Inferior parietal cortex (tissue), 1 donor: ENCODE measurements around the gene DNASE2.
"Not testable (repeated sequence)": the region's sequence is repeated elsewhere in the genome, so short reads cannot be mapped to it uniquely, and the experiment has no call there.

ENCODE experiments used
- DNase-seq: peaks from one replicate; pipeline ENCODE4 v3.0.0-alpha.2; 2016; ENCODE audit errors: extremely low spot score

Gene DNASE2, protein sequence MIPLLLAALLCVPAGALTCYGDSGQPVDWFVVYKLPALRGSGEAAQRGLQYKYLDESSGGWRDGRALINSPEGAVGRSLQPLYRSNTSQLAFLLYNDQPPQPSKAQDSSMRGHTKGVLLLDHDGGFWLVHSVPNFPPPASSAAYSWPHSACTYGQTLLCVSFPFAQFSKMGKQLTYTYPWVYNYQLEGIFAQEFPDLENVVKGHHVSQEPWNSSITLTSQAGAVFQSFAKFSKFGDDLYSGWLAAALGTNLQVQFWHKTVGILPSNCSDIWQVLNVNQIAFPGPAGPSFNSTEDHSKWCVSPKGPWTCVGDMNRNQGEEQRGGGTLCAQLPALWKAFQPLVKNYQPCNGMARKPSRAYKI

DNA sequence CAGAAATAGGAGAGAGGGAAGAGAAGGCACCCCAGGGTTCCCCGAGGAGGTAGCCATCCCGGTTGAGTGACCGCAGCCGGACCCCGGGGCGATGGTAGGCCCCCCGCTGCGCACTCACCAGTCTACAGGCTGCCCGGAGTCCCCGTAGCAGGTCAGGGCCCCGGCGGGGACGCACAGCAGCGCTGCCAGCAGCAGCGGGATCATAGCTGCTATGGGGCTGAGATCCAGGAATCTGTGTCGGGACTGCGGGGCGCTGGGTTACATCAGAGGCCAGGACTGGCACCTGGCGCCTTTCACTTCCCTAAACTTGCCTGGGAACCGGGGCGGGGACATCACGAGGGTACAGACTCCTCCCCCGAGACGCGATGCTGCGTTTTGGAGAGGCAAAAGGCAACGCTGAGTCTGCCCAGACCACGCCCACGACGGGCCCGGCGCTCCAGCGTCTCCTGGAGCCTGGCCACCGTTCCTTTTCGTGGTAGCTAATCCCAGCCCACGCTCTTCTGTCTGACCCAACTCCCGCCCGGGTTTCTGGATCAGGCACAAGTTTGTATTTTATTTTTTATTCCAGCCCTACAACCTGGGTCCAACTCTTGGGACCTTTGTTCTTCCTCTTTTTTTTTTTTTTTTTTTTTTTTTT lies at the start of gene DNASE2:
DNASE2 (minus strand) TSS at position 278 of the 637 bp plus-strand sequence; CDS start at position 204, 74 bp downstream.
- DNase-seq = peak; percentile 86

DNA sequence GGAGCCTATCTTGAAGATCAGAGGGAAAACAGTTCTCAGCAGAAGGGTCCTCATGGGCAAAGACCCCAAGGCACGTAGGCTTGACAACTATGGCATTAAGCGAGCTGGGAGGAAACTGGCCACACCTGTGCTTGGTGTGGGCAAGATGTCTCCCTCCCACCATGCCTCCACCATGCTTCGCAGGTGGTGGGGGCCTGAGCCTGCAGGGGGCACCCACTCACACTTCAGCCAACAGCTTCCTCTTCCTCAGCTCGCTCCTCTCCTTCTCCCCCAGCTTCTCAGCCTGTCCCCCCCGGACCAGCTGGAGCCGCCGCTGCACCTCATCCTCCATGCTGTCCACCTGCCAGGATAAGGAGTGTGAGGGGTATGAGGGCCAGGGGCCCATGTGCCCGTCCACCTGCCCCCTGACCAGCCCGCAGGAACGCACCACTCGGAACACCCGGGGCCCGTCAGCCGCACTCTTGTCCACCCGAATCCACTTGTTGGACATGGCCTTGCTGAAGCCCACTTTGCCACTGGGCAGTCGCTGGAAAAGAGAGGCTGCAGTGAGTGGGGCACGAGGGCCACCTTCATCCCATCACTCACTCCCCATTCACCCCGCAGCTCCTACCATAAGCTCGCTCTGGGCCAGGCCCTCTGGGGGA lies 48.9 kb upstream of the DNASE2 start:
- DNase-seq = no peak

DNA sequence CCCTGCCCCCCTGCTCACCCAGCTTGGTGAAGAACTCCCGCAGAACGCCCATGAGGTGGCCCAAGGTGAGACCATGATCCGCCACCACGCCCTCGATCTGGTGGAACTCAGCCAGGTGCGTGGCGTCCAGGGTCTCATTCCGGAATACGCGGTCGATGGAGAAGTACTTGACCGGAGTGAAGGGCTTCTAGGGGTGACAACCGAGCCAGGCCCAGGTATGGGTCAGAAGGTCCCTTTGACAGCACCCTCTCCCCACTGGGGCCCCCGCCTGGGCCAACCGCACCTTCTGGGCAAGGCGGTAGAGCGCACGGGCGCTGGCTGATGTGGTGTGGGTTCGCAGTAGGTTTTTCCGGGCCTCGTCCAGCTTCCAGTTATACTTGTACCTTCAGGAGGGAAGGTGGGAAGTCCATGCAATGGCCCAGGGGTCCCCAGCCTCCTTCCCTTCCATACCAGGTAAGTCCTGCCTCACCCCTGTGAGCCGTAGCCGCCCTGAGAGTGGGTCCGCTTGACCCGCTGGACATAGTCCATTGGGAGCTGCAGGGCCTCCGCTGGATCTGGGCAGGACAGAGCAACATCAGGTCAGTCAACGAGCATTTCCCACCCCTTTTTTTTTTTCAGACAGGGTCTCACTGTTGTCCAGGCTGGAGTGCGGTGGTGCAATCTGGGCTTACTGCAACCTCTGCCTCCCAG lies 43.5 kb upstream of the DNASE2 start:
- DNase-seq = no peak

DNA sequence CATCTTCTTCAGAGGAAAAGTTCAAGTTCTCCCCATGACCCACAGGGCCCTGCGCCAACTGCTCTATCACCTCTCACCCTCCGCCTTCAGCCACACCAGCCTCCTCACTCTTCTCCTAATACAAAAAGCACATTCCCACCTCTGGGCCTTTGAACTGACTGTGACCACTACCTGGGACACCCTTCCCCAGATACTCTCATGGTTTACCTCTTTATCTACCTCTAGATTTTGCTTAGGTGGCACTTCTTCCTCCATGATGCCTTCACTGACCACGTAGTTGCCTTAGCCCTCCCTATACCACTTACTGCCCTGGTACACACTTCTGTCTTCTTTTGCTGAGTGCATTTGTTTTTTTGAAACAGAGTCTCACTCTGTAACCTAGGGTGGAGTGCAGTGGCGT lies 41.7 kb upstream of the DNASE2 start:
- DNase-seq = no peak

DNA sequence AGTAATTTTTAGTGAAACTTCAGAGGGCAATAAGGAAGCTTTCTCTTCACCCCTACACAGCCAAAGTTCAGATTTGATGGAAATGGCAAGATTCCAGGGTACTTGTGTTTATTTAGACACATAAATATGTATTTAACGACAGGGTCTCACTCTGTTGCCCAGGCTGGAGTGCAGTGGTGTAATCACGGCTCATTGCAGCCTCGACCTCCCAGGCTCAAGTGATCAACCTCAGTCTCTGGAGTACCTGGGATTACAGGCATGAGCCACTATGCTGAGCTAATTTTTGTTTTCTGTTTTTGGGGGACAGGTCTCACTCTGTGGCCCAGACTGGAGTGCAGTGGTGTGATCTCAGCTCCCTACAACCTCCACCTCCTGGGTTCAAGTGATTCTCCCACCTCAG lies 39.8 kb upstream of the DNASE2 start:
- no peak for DNase-seq

DNA sequence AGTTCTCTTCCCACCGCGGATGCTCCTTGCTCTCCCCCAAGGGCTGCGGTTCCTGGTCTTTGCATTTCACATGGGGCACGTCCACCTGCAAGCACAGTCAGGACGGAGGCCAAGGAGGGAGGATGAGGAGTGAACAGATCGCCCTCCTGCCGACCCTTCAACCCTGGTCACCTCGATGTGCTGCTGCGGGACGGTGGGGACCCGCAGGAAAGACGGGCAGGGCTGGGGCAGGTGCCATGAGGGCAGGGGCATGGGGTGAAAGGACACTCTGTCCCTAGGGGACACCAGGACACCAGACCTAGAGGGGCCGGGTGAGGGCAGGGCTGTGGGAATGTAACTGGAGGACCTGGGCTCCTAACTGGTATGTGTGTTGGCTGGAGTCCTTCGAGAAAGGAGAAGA lies 37.0 kb upstream of the DNASE2 start:
- no peak for DNase-seq

DNA sequence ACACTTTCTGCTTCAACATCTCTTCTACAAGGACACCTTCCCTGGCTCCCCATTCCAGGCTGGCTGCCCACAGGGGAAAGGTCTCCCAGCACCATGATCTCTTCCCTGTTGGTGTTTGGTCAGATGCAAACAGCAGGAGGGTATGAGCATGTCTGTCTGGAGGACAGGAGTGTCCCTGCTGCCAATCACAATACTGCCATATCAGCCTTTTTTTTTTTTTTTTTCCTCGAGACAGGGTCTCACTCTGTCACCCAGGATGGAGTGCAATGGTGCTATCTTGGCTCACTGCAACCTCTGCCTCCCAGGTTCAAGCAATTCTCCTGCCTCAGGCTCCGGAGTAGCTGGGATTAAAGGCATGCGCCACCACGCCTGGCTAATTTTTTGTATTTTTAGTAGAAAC lies 34.6 kb upstream of the DNASE2 start:
- not testable (repeated sequence) for DNase-seq

DNA sequence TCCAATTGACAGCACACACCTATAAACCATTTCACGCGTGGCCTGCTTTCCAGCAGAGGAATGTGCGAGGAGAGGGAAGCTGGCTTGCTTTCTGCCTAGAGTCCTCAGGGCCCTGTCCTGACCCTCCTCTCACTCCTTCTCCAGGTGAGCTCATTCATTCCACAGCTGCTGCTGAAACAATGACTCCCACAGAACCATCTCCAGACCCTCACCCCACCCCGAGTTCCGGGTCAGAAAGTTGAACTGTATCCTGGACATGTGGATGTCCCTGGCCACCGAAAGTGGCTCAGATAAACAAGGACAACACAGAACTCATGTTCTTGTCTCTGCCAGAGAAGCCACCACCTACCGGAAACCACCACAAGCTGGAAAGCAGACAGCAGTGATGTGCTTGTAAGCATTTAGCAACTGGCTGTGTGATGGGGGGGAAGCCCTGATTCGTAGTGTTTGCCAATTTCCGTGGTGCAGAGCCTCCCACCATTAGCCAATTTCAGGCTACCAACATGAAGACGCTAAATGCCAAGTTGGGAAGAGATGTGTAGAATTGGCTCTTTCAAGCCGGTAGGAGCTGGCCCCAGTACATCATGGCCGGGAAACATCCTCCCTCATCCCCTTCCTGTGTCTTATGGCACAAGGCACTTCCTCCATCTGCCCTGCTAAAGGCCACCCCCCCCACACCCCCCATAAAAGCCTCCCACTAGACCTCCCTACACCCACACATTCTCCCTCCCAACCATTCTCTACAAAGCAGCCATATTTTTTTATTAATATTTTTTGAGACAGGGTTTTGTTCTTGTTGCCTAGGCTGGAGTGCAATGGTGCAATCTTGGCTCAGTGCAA lies 32.8 kb upstream of the DNASE2 start:
- no peak for DNase-seq

DNA sequence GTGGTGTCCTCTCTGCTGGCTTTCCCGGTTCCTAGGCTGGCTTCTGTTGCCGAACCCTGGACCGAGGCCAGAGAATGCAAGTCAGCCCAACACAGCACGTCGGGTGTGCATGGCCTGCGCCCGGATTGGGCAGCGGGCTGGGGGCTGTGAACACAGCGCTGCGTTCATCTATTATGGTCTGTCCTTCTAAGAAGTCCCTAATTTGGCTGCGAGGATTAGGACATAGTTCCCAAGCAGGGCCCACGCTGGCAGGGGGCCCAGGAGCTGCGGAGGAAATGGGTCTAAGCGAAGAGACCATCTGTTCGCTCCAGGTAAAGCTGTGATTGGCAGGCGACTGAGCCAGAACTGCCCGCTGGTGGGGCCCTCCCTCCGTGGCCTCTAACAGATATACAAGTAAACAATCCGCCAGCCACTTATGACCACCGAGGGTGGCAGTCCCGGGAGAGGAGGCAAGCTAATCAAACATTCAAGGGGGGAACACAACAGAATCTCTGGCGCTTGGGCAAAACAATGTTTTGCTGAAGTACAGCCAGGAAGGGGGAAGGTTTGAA lies 31.8 kb upstream of the DNASE2 start:
- DNase-seq = peak; percentile 60

DNA sequence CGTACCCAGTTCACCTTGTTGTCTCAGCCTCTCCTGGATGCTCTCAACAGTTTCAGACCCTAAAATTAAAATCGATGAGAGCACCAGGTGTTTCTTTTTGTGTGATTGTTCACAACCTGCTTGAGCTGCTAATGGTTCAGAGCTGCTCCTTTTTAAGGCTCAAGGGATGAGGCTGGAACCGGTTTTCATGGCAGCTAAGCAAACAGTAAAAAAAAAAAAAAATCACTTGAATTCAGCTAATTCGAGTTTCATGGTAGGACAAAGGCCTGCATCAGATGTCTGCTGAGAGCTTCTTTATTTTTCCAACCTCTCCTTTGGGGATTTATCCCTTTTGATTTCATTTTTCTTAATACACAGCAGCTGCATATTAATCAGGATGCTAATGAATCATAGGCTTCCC lies 31.3 kb upstream of the DNASE2 start:
- DNase-seq = no peak

DNA sequence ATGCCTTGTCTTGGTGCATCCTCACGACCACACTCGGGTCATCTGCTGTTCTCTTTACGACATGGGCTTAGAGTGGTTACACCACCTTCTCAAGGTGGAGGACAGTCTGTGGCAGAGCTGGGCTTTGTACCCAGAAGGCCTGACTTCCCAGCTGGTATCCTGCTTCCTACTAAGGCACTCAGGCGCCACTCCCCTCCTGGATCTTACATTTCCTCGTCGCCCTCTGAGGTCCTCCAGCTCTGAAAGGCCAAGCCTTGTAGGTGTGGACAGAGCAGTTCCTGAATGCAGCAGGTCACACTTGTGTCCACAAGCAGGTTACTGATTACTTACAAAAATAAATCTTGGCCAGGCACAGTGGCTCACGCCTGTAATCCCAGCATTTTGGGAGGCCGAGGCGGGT lies 25.9 kb upstream of the DNASE2 start:
- DNase-seq = no peak

DNA sequence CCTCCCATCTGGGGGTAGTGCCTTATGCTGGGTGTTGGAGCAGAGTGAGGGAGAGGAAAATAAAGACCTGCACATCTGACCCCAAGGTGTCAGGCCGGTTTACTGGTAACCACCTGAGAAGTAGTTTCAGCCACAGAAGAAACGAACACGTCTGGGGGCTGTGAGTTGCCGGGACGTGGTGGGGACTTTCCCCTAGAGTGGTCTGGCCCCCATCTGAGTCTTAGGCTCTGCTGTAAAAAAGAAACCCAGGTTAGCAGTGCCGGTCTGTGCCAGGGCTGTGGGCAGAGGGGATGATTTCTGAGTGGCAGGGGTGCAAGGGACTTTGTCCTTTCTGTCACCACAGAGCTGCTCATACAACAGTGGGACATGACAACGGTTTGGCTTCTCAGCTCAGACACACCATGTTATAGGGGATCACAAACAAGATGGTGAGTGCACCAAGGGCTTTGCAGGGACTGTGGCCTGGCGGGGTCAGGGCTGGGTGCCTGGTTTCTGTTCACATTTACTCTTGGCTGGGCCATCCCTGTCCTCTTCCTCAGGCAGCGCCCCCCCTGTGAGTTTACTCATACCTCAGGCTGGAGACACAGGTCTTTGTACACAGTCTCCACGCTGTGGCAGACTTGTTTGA lies 18.8 kb upstream of the DNASE2 start:
- no peak for DNase-seq

DNA sequence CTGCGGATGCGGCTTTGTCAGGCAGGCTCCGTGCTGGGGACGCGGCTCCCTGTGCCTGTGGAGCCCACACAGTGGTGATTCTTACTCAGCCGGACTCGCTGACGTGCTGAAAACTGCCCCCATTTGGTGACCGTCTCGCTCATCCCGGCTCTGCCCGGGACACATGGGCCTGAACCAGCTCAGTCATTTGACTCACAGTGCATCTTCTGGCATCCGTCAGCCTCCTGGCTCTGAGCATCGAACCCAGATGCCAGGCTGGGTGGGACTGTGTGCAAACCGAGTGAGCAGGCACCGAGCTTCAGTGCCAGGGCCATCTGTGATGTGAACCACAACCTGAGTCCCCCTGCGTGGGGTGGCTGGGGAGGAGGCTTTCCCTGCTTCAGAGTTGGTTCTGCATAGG lies 15.2 kb upstream of the DNASE2 start:
- DNase-seq = no peak

DNA sequence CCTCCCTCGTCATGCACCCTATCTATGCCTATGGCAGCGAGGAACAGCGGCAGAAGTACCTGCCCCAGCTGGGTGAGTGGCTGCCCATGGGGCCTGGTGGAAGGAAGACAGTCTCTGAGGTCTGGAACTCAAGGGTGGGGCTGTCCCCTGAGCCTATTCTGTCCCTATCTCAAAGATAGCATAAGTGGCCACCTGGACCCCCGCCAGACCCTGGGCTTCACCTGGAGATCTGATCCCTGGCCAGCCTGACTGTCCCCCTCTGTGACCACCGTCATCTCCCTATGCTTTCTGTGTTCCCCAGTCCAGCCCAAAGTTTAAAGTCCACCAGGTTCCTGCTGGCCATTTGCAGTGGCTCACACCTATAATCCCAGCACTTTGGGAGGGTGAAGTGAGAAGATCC lies 12.3 kb upstream of the DNASE2 start:
- no peak for DNase-seq

DNA sequence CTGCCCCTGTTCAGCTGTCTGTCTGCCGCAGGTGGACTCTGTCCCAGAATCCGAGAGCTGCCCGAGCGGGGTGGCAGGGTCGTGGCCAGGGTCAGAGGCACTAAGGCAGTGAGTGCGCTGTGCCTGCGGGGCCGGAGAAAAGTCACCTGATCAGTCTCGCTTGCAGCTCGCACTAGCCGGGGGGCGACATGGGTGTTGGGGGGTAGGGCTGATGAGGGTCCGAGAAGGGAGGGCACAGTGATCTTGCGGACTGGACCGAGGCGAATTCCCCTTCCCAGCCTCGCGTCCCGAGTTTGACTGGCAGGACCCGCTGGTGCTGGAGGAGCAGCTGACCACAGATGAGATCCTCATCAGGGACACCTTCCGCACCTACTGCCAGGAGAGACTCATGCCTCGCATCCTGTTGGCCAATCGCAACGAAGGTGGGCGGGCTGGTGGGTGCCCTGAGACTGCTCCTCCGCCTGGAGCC lies 10.3 kb upstream of the DNASE2 start:
- DNase-seq = no peak

DNA sequence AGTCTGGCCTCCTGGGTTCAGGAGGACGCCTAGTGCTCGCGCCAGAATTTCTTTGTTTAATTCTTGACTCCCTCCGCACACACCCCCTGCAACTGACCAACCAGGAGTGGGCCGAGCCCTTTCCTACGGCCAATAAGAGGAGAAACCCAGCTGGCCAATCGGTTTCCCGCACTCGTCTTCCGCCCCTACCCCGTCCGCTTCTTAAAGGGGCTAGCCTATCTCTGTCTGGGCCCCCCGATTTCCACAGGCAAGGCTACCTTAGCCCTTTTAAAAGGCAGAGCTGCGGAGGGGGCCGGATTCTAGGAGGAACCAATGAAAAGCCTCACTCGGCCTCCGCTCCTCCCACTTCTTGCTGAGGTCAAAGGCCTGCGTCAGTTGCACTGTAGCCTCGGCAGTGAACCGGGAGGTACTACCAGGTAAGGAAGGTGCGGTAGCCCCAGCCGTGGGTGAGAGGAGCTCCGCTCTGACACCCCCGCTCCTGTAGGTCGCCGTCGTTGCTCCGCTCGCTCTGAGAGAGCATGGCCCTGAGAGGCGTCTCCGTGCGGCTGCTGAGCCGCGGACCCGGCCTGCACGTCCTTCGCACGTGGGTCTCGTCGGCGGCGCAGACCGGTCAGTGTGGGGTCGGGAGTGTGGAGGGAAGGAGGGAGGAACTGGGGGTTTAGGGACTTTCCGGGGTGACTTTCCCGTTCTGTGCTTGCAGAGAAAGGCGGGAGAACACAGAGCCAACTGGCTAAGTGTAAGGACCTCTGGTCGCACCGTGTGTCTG lies 9.7 kb upstream of the DNASE2 start, which contains the start of gene GCDH:
GCDH (plus strand) TSS at position 374 of the 766 bp plus-strand sequence; CDS start at position 519, 145 bp downstream.
- DNase-seq = peak; percentile 99

DNA sequence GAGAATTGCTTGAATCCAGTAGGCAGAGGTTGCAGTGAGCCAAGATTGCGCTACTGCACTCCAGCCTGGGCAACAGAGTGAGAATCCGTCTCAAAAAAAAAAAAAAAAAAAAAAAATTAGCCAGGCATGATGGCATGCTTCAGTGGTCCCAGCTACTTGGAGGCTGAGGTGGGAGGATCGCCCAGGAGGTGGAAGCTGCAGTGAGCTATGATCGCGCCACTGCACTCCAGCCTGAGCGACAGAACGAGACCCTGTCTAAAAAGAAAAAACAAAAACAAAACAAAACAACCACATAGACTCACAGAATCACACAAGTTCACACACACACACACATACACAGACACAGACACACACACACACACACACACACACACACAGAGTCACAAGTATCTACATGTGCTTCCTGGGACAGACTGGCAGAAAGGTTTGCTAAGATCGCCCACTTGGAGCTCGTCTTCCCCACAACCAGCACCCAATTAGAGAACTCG lies 9.1 kb upstream of the DNASE2 start:
- not testable (repeated sequence) for DNase-seq

DNA sequence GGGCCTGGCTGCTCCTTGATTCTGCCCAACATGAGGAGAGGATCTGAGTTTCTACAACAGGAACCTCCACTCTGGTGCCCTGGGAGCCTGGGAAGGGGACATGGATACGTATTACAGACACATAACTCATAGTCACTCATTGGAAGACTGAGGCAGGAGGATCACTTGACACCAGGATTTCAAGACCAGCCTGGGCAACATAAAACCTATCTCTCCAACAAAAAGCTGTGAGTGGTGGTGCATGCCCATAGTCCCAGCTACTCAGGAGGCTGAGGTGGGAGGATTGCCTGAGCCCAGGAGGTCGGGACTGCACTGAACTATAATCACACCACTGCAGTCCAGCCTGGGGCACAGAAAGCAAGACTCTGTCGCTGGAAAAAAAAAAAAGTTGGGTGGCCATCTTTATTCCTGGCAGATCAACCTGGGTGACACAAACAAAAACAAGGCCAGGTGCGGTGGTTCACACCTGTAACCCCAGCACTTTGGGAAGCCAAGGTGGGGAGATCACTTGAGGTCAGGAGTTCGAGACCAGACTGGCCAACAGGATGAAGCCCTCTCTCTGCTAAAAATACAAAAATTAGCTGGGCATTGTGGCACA lies 6.9 kb upstream of the DNASE2 start:
- no peak for DNase-seq
